Osteoblast (primary cell): ENCODE data around the gene SORL1. TPM values are rescaled to one million over a fixed set of nuclear protein-coding genes. Genes with fewer than 3 reads are reported as not detected.

Experiments
- DNase-seq: peaks from one replicate; pipeline ENCODE4 v3.0.0; 2011; ENCODE audit warnings: low spot score, mixed read lengths; ENCODE audit not compliant: insufficient read length; ENCODE audit errors: missing footprints
- H2AFZ ChIP-seq: 2 replicates; pipeline ENCODE4 v1.6.0; 2011; ENCODE audit warnings: mild to moderate bottlenecking, low read length
- H3K27ac ChIP-seq: 2 replicates; pipeline ENCODE4 v1.5.1; 2011; ENCODE audit warnings: mild to moderate bottlenecking, low read depth, low read length, moderate library complexity
- H3K27me3 ChIP-seq: 2 replicates; pipeline ENCODE4 v1.6.0; 2012; ENCODE audit warnings: mild to moderate bottlenecking, control low read depth, inconsistent platforms, low read length, moderate library complexity; ENCODE audit not compliant: insufficient read depth
- H3K36me3 ChIP-seq: 2 replicates; pipeline ENCODE4 v1.5.1; 2011; ENCODE audit warnings: mild to moderate bottlenecking, low read length, control low read depth, moderate library complexity; ENCODE audit not compliant: insufficient read depth
- H3K4me1 ChIP-seq: 2 replicates; pipeline ENCODE4 v1.5.1; 2011; ENCODE audit warnings: mild to moderate bottlenecking, low read length, control low read depth, moderate library complexity; ENCODE audit not compliant: insufficient read depth
- H3K4me2 ChIP-seq: 2 replicates; pipeline ENCODE4 v1.6.0; 2011; ENCODE audit warnings: mild to moderate bottlenecking, low read length; ENCODE audit not compliant: insufficient read depth
- H3K4me3 ChIP-seq: fragments of 200-600 bp; sonication (generic); 3 replicates; pipeline ENCODE4 v1.5.1; 2012; ENCODE audit warnings: mild to moderate bottlenecking, low read length, inconsistent platforms; ENCODE audit not compliant: insufficient read depth
- H3K79me2 ChIP-seq: 2 replicates; pipeline ENCODE4 v1.6.0; 2012; ENCODE audit warnings: mild to moderate bottlenecking, low read length, control low read depth, inconsistent platforms; ENCODE audit not compliant: insufficient read depth
- H3K9me3 ChIP-seq: 2 replicates; pipeline ENCODE4 v1.5.1; 2011; ENCODE audit warnings: low read depth, low read length, control low read depth
- H4K20me1 ChIP-seq: 2 replicates; pipeline ENCODE4 v1.6.0; 2012; ENCODE audit warnings: mild to moderate bottlenecking, low read length, control low read depth; ENCODE audit not compliant: insufficient read depth
- CTCF ChIP-seq: IDR thresholded peaks from 2 replicates; pipeline ENCODE4 v1.5.1; 2011; ENCODE audit warnings: mild to moderate bottlenecking, low read depth, low read length, moderate library complexity; ENCODE audit errors: extremely low read depth
- total RNA-seq: library from RNA; depleted of rRNA; stranded (reverse); fragments of >200 nt; gene quantifications from 2 replicates; pipeline ENCODE4 v1.2.3, GENCODE V29; 2012

SORL1 gene
- total RNA-seq, 1 donor, result 0.36 TPM

DNA sequence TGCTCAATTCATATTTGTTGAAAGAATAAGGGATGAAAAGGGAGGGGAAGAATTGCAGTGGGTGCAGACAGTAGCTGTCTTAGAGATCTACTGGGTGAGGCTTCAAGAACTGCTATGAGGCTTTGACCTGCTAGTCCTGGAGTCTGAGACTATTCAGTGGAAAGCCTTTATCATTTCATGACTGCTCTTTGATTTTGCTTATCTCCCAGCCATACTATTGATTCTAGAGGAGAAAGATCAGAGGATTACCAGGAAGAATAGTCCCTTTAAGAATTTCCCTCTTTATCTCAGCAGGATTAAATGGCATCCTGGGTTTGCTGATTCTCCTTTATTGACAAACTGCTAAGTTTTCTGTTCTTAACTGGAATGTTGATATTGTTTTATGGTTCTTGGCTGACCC, 108.1 kb downstream of the SORL1 start:
- no peak overlapping the region for H3K27ac ChIP-seq
- TF ChIP-seq CTCF, result no peak
- DNase-seq, result no peak
- H3K36me3 ChIP-seq, result no peaks in the 10 kb centered on the region
- no peaks in the 10 kb centered on the region for H3K4me1 ChIP-seq
- H4K20me1 ChIP-seq, result no peaks in the 10 kb centered on the region
- no peaks in the 10 kb centered on the region for H3K9me3 ChIP-seq
- no peak overlapping the region for H2AFZ ChIP-seq
- H3K79me2 ChIP-seq, result no peaks in the 10 kb centered on the region
- no peak overlapping the region for H3K4me3 ChIP-seq
- peaks cover 37% of the 10 kb centered on the region for H3K27me3 ChIP-seq
- H3K4me2 ChIP-seq, result no peak overlapping the region

- TF ChIP-seq CTCF, result no peak
- Histone ChIP-seq H2AFZ (no peak overlapping the region), H3K27me3 (peaks cover 34% of the 10 kb centered on the region), H3K36me3 (no peaks in the 10 kb centered on the region), H3K79me2 (no peaks in the 10 kb centered on the region), H4K20me1 (no peaks in the 10 kb centered on the region), H3K4me3 (no peak overlapping the region), H3K4me1 (no peaks in the 10 kb centered on the region), H3K4me2 (no peak overlapping the region), H3K9me3 (no peaks in the 10 kb centered on the region), H3K27ac (no peak overlapping the region)
- DNase-seq, result no peak
Measured at GRCh38 chr11:121561240-121561639, 109.1 kb downstream of the SORL1 start.

GRCh38 chr11:121561716-121562115, 109.6 kb downstream of the SORL1 start:
- no peak overlapping the region for H3K4me3 ChIP-seq
- no peak overlapping the region for H3K27ac ChIP-seq
- H3K4me2 ChIP-seq, result no peak overlapping the region
- no peak for TF ChIP-seq CTCF
- no peaks in the 10 kb centered on the region for H3K79me2 ChIP-seq
- DNase-seq, result no peak
- no peaks in the 10 kb centered on the region for H3K9me3 ChIP-seq
- no peaks in the 10 kb centered on the region for H3K36me3 ChIP-seq
- H3K27me3 ChIP-seq, result peaks cover 34% of the 10 kb centered on the region
- H4K20me1 ChIP-seq, result no peaks in the 10 kb centered on the region
- H3K4me1 ChIP-seq, result no peaks in the 10 kb centered on the region
- no peak overlapping the region for H2AFZ ChIP-seq

DNA sequence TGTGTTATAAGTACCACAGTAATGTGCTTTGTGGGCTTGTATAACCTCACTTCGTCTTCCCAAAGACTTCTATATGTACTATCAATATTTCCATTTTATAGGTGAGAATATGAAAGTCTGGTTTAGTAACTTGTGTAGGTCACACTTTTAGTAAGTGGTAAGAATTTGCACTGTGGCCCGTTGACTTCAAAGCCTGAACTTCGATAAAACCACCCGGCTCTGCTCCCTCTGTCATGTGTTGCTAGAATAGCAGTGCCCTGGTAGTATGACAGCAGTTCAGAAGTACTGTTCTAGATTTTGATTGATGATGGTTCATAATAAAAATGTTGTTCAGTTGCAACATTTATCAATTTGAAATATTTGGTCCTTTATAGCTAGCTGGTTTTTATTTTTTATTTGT, 110.9 kb downstream of the SORL1 start:
- peaks cover 31% of the 10 kb centered on the region for H3K27me3 ChIP-seq
- no peaks in the 10 kb centered on the region for H3K4me1 ChIP-seq
- no peak overlapping the region for H2AFZ ChIP-seq
- no peak overlapping the region for H3K4me3 ChIP-seq
- no peak for DNase-seq
- H3K36me3 ChIP-seq, result no peaks in the 10 kb centered on the region
- H4K20me1 ChIP-seq, result no peaks in the 10 kb centered on the region
- no peak overlapping the region for H3K4me2 ChIP-seq
- H3K27ac ChIP-seq, result no peak overlapping the region
- no peak for TF ChIP-seq CTCF
- no peaks in the 10 kb centered on the region for H3K79me2 ChIP-seq
- no peaks in the 10 kb centered on the region for H3K9me3 ChIP-seq
